ENCODE measurements around the gene UTP3. TPM values are rescaled to one million over a fixed set of nuclear protein-coding genes. Genes with fewer than 3 reads are reported as not detected.
"Not testable (repeated sequence)": the region's sequence is repeated elsewhere in the genome, so short reads cannot be mapped to it uniquely, and the experiment has no call there.

The UTP3 gene
- total RNA-seq, 1 donor from 2014 or later, result 38.5 TPM

DNA sequence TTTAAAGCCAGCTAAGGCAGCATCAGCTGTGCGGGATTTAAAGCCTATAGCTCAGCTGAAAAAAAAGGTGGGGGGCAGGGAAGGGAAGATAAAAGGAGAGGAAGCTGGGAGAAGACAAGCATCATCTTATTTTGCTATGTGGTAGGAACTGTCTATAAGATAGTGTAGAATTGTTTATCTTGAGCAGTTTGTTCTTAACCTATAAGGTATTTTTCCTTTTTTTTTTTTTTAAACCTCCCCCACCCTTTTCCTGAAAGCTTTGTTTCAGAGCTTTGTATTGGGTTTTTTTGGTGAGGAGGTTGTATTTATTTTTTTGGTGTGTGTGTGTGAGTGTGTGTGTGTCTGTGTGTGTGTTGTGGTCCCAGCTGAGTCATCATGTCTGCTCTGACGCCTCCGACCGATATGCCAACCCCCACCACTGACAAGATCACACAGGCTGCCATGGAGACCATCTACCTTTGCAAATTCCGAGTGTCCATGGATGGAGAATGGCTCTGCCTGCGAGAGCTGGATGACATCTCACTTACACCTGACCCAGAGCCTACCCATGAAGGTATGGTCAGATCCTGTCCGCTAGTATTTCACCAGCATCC, 34.0 kb downstream of the UTP3 start:
- intact Hi-C loops (cut with micrococcal nuclease), result no loop called here
- no peak for DNase-seq

DNA sequence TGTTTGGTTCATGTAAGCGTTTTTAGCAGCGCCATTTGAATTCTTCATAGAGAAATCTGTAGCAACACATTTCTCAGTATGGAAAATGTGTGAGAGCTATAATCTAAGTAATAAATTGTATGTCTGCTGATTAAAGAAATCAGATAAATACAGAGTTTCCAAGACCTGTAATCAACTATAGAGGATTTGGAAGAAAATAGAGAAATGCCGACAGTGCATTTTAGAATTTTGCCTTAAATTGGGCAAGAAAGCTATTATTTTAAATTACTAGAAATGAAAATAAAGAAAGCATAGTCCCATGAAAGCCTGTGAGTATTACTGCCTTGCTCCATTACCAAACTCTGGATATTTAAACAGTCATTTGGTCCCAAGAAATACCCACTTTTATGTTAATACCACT, 36.1 kb downstream of the UTP3 start:
- intact Hi-C loops (cut with micrococcal nuclease), result no loop called here
- Mint-ChIP-seq H3K27ac (no peak overlapping the region), H3K4me3 (no peak overlapping the region), H3K36me3 (ENCODE audit: low read depth) (no peaks in the 10 kb centered on the region), H3K9me3 (no peaks in the 10 kb centered on the region), H3K4me1 (peaks cover 3% of the 10 kb centered on the region), H3K27me3 (no peaks in the 10 kb centered on the region)
- ATAC-seq (ENCODE audit: low read depth) (no peak), DNase-seq (no peak)
- TF ChIP-seq, protein P1, sequence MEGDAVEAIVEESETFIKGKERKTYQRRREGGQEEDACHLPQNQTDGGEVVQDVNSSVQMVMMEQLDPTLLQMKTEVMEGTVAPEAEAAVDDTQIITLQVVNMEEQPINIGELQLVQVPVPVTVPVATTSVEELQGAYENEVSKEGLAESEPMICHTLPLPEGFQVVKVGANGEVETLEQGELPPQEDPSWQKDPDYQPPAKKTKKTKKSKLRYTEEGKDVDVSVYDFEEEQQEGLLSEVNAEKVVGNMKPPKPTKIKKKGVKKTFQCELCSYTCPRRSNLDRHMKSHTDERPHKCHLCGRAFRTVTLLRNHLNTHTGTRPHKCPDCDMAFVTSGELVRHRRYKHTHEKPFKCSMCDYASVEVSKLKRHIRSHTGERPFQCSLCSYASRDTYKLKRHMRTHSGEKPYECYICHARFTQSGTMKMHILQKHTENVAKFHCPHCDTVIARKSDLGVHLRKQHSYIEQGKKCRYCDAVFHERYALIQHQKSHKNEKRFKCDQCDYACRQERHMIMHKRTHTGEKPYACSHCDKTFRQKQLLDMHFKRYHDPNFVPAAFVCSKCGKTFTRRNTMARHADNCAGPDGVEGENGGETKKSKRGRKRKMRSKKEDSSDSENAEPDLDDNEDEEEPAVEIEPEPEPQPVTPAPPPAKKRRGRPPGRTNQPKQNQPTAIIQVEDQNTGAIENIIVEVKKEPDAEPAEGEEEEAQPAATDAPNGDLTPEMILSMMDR (IDR thresholded peaks at IDR 0.05), result no peak
- POLR2A ChIA-PET, result interaction anchor here (1.0 to 1.1 kb wide), 2 partner anchors 10 to 36 kb away, joined by 3 to 4 read pairs; partner anchors contain the start of gene UTP3
- CTCF ChIA-PET, result interaction anchor here (0.8 to 1.7 kb wide), 2 partner anchors 10 to 13 kb away, joined by 3 to 5 read pairs; no protein-coding TSS in a partner anchor

More for the DNA sequence above, 34.0 kb downstream of the UTP3 start:
- Mint-ChIP-seq H3K27me3 (no peaks in the 10 kb centered on the region), H3K4me1 (peaks cover 6% of the 10 kb centered on the region), H3K36me3 (ENCODE audit: low read depth) (no peaks in the 10 kb centered on the region), H3K4me3 (no peak overlapping the region), H3K9me3 (no peaks in the 10 kb centered on the region), H3K27ac (no peak overlapping the region)
- TF ChIP-seq, protein P1 (IDR thresholded peaks at IDR 0.05), result no peak
- no peak for ATAC-seq (ENCODE audit: low read depth)
- CTCF ChIA-PET, result interaction anchor here (1.3 to 3.1 kb wide), 2 partner anchors 13 to 18 kb away, joined by 3 to 8 read pairs; no protein-coding TSS in a partner anchor
- POLR2A ChIA-PET, result interaction anchor here (0.7 to 2.7 kb wide), 3 partner anchors 12 to 79 kb away, joined by 3 to 9 read pairs (median 6); no protein-coding TSS in a partner anchor

DNA sequence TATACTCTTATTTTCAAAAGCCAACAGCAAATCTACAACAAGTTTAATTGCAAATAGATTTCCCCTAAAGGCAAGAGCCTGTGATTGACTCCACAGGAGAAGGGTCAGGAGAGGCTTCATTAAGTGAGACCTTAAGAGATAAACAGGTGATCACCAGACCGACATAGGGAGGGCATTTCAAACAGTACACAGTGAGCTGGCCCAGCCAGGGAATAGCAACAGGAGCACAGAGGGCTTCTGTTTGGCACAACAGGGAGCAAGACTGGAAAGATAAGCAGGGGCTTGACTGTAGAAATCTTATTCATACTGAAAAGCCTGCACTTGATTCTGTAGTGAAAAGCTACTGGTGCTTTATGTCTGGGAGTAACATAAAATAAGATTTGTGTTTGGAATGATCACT, 37.3 kb downstream of the UTP3 start:
- TF ChIP-seq, protein P1 (IDR thresholded peaks at IDR 0.05), result no peak
- ChIA-PET CTCF (no interaction called here), POLR2A (interaction anchor here (0.5 kb wide), 1 partner anchor 10 kb away, joined by 3 read pairs; no protein-coding TSS in a partner anchor)
- H3K4me1 Mint-ChIP-seq, result peaks cover 2% of the 10 kb centered on the region
- no peaks in the 10 kb centered on the region for H3K36me3 Mint-ChIP-seq (ENCODE audit: low read depth)
- no peak overlapping the region for H3K27ac Mint-ChIP-seq
- no peaks in the 10 kb centered on the region for H3K27me3 Mint-ChIP-seq
- intact Hi-C loops (cut with micrococcal nuclease), result no loop called here
- DNase-seq (no peak), ATAC-seq (ENCODE audit: low read depth) (no peak)
- H3K9me3 Mint-ChIP-seq, result no peaks in the 10 kb centered on the region
- H3K4me3 Mint-ChIP-seq, result no peak overlapping the region

DNA sequence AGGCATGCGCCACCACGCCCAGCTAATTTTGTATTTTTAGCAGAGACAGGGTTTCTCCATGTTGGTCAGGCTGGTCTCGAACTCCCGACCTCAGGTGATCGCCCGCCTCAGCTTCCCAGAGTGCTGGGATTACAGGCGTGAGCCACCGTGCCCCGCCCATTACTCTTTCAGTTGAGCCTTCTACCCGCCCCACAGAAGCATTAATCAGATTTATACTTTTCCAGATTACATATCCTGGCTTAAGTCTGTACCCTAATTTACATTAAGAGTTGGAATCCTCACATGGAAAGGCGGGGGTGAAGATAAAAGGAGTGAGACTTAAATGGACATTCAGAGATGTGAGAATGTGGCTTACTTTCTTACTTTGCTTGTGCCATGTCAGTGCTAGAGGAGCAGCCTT, 38.2 kb downstream of the UTP3 start:
- ATAC-seq (ENCODE audit: low read depth); H3K27ac Mint-ChIP-seq; H3K4me1 Mint-ChIP-seq; H3K4me3 Mint-ChIP-seq; CTCF ChIA-PET; POLR2A ChIA-PET; DNase-seq; H3K9me3 Mint-ChIP-seq; H3K36me3 Mint-ChIP-seq (ENCODE audit: low read depth); intact Hi-C loops (cut with micrococcal nuclease); H3K27me3 Mint-ChIP-seq: not testable (repeated sequence)

DNA sequence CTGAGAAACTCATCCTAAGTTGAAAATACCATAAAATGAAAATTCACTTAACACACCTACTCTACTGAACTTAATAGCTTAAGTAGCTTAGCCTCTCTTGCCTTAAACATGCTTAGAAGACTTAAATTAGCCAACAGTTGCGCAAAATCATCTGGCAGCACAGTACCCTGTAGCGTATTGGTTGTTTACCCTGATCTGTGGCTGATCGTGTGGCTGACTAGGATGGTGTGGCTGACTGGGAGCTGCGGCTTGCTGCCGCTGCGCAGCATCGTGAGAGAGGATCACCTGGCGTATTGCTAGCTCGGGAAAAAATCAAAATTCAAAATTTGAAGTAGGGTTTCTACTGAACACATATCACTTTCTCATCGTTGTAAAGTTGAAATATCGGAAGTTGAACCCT, 39.8 kb downstream of the UTP3 start:
- CTCF ChIA-PET, result interaction anchor here (0.7 to 0.8 kb wide), 2 partner anchors 22 to 24 kb away, joined by 3 to 4 read pairs; no protein-coding TSS in a partner anchor
- H3K9me3 Mint-ChIP-seq, result no peaks in the 10 kb centered on the region
- ATAC-seq (ENCODE audit: low read depth) (no peak), DNase-seq (no peak)
- no peaks in the 10 kb centered on the region for H3K36me3 Mint-ChIP-seq (ENCODE audit: low read depth)
- intact Hi-C loops (cut with micrococcal nuclease), result no loop called here
- no peaks in the 10 kb centered on the region for H3K27me3 Mint-ChIP-seq
- H3K4me3 Mint-ChIP-seq, result no peak overlapping the region
- POLR2A ChIA-PET, result no interaction called here
- TF ChIP-seq, protein P1 (IDR thresholded peaks at IDR 0.05), result no peak
- no peak overlapping the region for H3K27ac Mint-ChIP-seq
- peaks cover 15% of the 10 kb centered on the region for H3K4me1 Mint-ChIP-seq

DNA sequence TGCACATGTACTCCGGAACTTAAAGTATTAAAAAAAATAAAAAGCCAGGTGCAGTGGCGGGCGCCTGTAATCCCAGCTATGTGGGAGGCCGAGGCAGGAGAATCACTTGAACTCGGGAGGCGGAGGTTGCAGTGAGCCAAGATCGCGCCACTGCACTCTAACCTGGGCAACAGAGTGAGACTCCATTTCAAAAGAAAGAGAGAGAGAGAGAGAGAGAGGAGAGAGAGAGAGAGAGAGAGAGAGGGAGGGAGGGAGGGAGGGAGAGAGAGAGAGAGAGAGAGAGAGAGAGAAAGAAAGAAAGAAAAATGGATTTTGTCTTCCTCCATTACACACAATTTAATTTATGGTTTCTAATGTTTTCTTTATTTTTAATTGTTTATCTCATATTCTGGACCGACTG, 44.5 kb downstream of the UTP3 start:
- ATAC-seq (ENCODE audit: low read depth); H3K36me3 Mint-ChIP-seq (ENCODE audit: low read depth); DNase-seq; H3K9me3 Mint-ChIP-seq; H3K4me3 Mint-ChIP-seq; H3K27me3 Mint-ChIP-seq: not testable (repeated sequence)
- ChIA-PET CTCF (interaction anchor here (4.0 kb wide), 1 partner anchor 27 kb away, joined by 50 read pairs; no protein-coding TSS in a partner anchor), POLR2A (interaction anchor here (0.6 to 5.7 kb wide), 3 partner anchors 22 to 203 kb away, joined by 3 to 91 read pairs (median 4); no protein-coding TSS in a partner anchor)
- peaks cover 52% of the 10 kb centered on the region for H3K4me1 Mint-ChIP-seq
- intact Hi-C loops (cut with micrococcal nuclease), result loop anchor here (1.0 kb wide), 1 partner anchor 10 kb away; no protein-coding TSS in a partner anchor
- H3K27ac Mint-ChIP-seq, result peak overlapping the region; percentile 63

All from activated B cell treated with CpG ODN at 0.5 μM for 24 hours (primary cell).